HPDE6-E6E7 (cell line): Measurements from ENCODE around the gene CD8B2.
"Not testable (repeated sequence)": the region's sequence is repeated elsewhere in the genome, so short reads cannot be mapped to it uniquely, and the experiment has no call there.

Experiments used
- DNase-seq: peaks from one replicate; pipeline ENCODE4 v3.0.0; 2011; ENCODE audit warnings: missing footprints; ENCODE audit errors: extremely low spot score

CD8B2 gene

GRCh38 chr2:106551417-106552130, 64.4 kb downstream of the CD8B2 start:
- DNase-seq, result no peak

- no peak for DNase-seq
Measured at GRCh38 chr2:106552921-106553320, 65.8 kb downstream of the CD8B2 start.

- no peak for DNase-seq
Measured at GRCh38 chr2:106553321-106553720, 66.2 kb downstream of the CD8B2 start.

- DNase-seq, result no peak
Measured at GRCh38 chr2:106554411-106554810, 67.2 kb downstream of the CD8B2 start.

GRCh38 chr2:106555053-106555452, 67.9 kb downstream of the CD8B2 start:
- DNase-seq, result no peak

GRCh38 chr2:106559786-106560185, 72.6 kb downstream of the CD8B2 start:
- not testable (repeated sequence) for DNase-seq

GRCh38 chr2:106560773-106561172, 73.6 kb downstream of the CD8B2 start:
- no peak for DNase-seq

GRCh38 chr2:106561356-106561755, 74.2 kb downstream of the CD8B2 start:
- DNase-seq, result no peak

GRCh38 chr2:106561803-106562202, 74.6 kb downstream of the CD8B2 start:
- DNase-seq, result no peak

GRCh38 chr2:106562268-106563186, 75.4 kb downstream of the CD8B2 start:
- no peak for DNase-seq

GRCh38 chr2:106563195-106563594, 76.0 kb downstream of the CD8B2 start:
- no peak for DNase-seq

GRCh38 chr2:106565599-106565998, 78.4 kb downstream of the CD8B2 start:
- DNase-seq, result no peak

- no peak for DNase-seq
Measured at GRCh38 chr2:106566050-106566449, 78.9 kb downstream of the CD8B2 start.

- DNase-seq, result not testable (repeated sequence)
Measured at GRCh38 chr2:106566484-106566883, 79.3 kb downstream of the CD8B2 start.

GRCh38 chr2:106570316-106570715, 83.2 kb downstream of the CD8B2 start:
- no peak for DNase-seq
